Heart left ventricle (tissue), 16 donors: ENCODE results near the gene HCN3. TPM values are rescaled to one million over a fixed set of nuclear protein-coding genes. Genes with fewer than 3 reads are reported as not detected.
A peak's percentile ranks its signal among the peaks of the same experiment; 100 is the strongest.
"Not testable (repeated sequence)": the region's sequence is repeated elsewhere in the genome, so short reads cannot be mapped to it uniquely, and the experiment has no call there.

ENCODE experiments used
- ATAC-seq, 4 donors: fragments of 200-7000 bp; cut with Tn5 transposase; one replicate each; pipeline ENCODE4 v1.9.1; 2020 to 2022; ENCODE audit warnings: moderate library complexity in 4 of 4, mild to moderate bottlenecking in 3 of 4, moderate number of reproducible peaks in 1 of 4
- DNase-seq, 5 donors: peaks; one replicate each; pipeline ENCODE4 v3.0.0-alpha.2; 2020
- H3K27ac ChIP-seq, 12 donors: fragments of 200-600 bp; sonication (generic) in 4 of 12; one replicate each; pipeline versions ENCODE4 v1.5.0 to v1.8.0; 2016 to 2022; ENCODE audit warnings: mild to moderate bottlenecking in 2 of 12
- H3K27me3 ChIP-seq, 9 donors: fragments of 200-600 bp; sonication (generic) in 2 of 9; one replicate each; pipeline versions ENCODE4 v1.5.1 to v1.8.0; 2016 to 2022; ENCODE audit warnings: mild to moderate bottlenecking in 3 of 9
- H3K36me3 ChIP-seq, 9 donors: fragments of 200-600 bp; sonication (generic) in 2 of 9; one replicate each; pipeline versions ENCODE4 v1.5.0 to v1.8.0; 2018 to 2022; ENCODE audit warnings: mild to moderate bottlenecking in 2 of 9
- H3K4me1 ChIP-seq, 12 donors: fragments of 200-600 bp; sonication (generic) in 4 of 12; one replicate each; pipeline versions ENCODE4 v1.5.0 to v1.8.0; 2016 to 2022; ENCODE audit warnings: mild to moderate bottlenecking in 3 of 12
- H3K4me3 ChIP-seq, 12 donors: fragments of 200-600 bp; sonication (generic) in 4 of 12; one replicate each; pipeline versions ENCODE4 v1.5.0 to v1.8.0; 2017 to 2022; ENCODE audit warnings: mild to moderate bottlenecking in 9 of 12, moderate library complexity in 4 of 12
- H3K9me3 ChIP-seq, 12 donors: fragments of 200-600 bp; sonication (generic) in 4 of 12; one replicate each; pipeline versions ENCODE4 v1.5.0 to v1.8.0; 2016 to 2022; ENCODE audit warnings: mild to moderate bottlenecking in 1 of 12
- POLR2A ChIP-seq, 2 donors: fragments of 450-650 bp; IDR thresholded peaks; one replicate each; pipeline ENCODE4 v1.6.1; 2017; ENCODE audit warnings: antibody characterized with exemption in 2 of 2, mild to moderate bottlenecking in 2 of 2, moderate library complexity in 2 of 2
- WGBS, 4 donors: extraction: QIAGEN DNeasy Blood & Tissue Kit in 2 of 4; methylation state at CpG; one replicate each; pipeline versions ENCODE4 v1.1.5 to v1.1.7; 2013 to 2018; 5-methylcytosine and 5-hydroxymethylcytosine counted together
- intact Hi-C, 10 donors: fragments of 100-400 bp; cut with DNase I; formaldehyde crosslinking; loops; one replicate each; pipeline versions ENCODE4 v1.11.1 to v1.14.2; 2022
- long read RNA-seq, 3 donors: library from polyadenylated mRNA; unstranded; transcript quantifications; one replicate each; pipeline ENCODE4 v2.0.0, GENCODE V29; 2020 to 2021
- polyA plus RNA-seq, 2 donors: library from polyadenylated mRNA; stranded (reverse); fragments of 200-250 nt; gene quantifications; one replicate each; pipeline ENCODE4 v1.2.3, GENCODE V29; 2013
- total RNA-seq, 9 donors: library from RNA; depleted of rRNA in 2 of 9; stranded (reverse); fragments of >200 nt in 2 of 9; fragmentation: NEBNext Ultra II Directional in 3 of 9; extraction: Animal tissue kit (Norgen Biotek cat#: 25700) in 3 of 9; gene quantifications; one replicate each; pipeline versions ENCODE4 v1.1.0 to v1.2.4, GENCODE V29; 2016 to 2023
- TF ChIP-seq, protein P1 (sequence below), 12 donors: fragments of 200-600 bp; sonication (generic) in 4 of 12; IDR thresholded peaks; one replicate each; pipeline versions ENCODE4 v1.5.0 to v1.8.0; 2018 to 2022; ENCODE audit warnings: antibody characterized with exemption in 12 of 12, mild to moderate bottlenecking in 5 of 12
- donor health status: ischemic (EF 13 %, LVEDD 7.1; RV severe dilation, severe dysfunction).
- donor health status: healthy with polysubstance abuse.
- donor health status: DM: no; HTN: yes; CAD: no.
- donor health status: DM: no; HTN: no; CAD: no.
- donor health status: ischemic (EF 25% LVEDD 6.9; RV normal size, moderate dysfunction).
- donor health status: ischemic (EF 25% LVEDD 5.7; RV mildly dilated, moderate dysfunction).
- donor health status: healthy.
- donor health status: DM: yes; HTN: yes; CAD: no.
- donor health status: ischemic (EF 35%, LVEDD 5.7; RV mildly dilated, moderate dysfunction).
- donor health status: nonischemic (EF 11% LVEDD 7.7; RV severe dilation, severe dysfunction).
- donor health status: DM: yes; HTN: yes; CAD: no.
- donor health status: PGD.
- donor health status: ischemic (EF 29% LVEDD 5.4; RV normal size, mild dysfunction).
- donor health status: nonischemic (EF 23%, LVEDD 6.1; RV moderate dilation, normal function).

HCN3 gene
- total RNA-seq (1 to 10 TPM in 4 of 9 donors, under 1 TPM in 5; 0.49 to 1.7 (median 0.99) TPM), polyA plus RNA-seq (1 to 10 TPM; 1.2 to 1.4 TPM)
- long read RNA-seq, donor 1, partial matches to known transcripts, result 0 of 2 reads
- long read RNA-seq, donor 1, other reads (novel, unspliced or antisense), result 2 of 2 reads
- long read RNA-seq, donor 2, partial matches to known transcripts, result 1 of 2 reads
- long read RNA-seq, donor 2, other reads (novel, unspliced or antisense), result 1 of 2 reads
- long read RNA-seq, donor 3, partial matches to known transcripts, result 2 of 3 reads
- long read RNA-seq, donor 3, other reads (novel, unspliced or antisense), result 1 of 3 reads

DNA sequence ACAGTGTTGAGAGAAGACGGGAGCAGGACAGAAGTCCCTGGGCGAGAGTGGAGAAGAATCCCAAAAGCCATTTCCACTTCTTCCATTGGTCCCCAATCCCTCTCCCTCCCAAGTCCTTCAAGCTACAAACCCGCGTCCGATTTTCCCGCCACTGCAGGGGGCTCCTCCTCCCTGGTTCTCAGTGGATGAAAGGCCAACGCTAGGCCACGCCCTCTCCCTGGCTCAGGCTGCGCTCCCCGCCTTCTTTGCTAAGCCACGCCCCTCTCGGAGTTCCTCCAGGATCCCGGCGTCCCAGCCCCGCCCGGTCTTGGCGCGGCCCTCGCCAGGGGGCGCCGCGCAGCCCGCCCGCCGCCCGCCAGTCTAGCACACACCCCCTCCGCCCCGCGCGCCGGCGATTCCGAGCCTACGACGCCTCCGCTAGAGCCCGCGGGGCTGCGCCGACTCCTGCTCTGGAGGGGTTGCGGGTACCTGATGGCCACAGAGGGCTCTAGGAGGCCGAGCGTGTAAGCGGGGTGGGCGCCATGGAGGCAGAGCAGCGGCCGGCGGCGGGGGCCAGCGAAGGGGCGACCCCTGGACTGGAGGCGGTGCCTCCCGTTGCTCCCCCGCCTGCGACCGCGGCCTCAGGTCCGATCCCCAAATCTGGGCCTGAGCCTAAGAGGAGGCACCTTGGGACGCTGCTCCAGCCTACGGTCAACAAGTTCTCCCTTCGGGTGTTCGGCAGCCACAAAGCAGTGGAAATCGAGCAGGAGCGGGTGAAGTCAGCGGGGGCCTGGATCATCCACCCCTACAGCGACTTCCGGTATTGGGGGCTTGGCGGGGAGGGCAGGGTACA lies at the start of gene HCN3:
Gene HCN3 (plus strand): TSS at position 394 of the 832 bp plus-strand sequence. CDS start 128 bp downstream, at position 522.
- TF ChIP-seq, protein P1, sequence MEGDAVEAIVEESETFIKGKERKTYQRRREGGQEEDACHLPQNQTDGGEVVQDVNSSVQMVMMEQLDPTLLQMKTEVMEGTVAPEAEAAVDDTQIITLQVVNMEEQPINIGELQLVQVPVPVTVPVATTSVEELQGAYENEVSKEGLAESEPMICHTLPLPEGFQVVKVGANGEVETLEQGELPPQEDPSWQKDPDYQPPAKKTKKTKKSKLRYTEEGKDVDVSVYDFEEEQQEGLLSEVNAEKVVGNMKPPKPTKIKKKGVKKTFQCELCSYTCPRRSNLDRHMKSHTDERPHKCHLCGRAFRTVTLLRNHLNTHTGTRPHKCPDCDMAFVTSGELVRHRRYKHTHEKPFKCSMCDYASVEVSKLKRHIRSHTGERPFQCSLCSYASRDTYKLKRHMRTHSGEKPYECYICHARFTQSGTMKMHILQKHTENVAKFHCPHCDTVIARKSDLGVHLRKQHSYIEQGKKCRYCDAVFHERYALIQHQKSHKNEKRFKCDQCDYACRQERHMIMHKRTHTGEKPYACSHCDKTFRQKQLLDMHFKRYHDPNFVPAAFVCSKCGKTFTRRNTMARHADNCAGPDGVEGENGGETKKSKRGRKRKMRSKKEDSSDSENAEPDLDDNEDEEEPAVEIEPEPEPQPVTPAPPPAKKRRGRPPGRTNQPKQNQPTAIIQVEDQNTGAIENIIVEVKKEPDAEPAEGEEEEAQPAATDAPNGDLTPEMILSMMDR (IDR thresholded peaks at IDR 0.05), result peak; percentile 58 to 98 (median 86)
- peak in 1 of 2 donors; percentile 25 for TF ChIP-seq POLR2A (IDR thresholded peaks at IDR 0.05)
- WGBS, 4 donors, result 0 to 1% (median 1%) methylated on average over 40 to 68 of the region's 68 CpGs
- Histone ChIP-seq H3K4me3 (peak within 1 kb of the TSS; percentile 33 to 82 (median 70)), H3K27me3 (no peaks in the 10 kb centered on the region), H3K4me1 (peaks cover 4 to 31% (median 21%) of the 10 kb centered on the region in 12 donors), H3K36me3 (no peaks in the 10 kb centered on the region), H3K9me3 (no peaks in the 10 kb centered on the region), H3K27ac (peak within 1 kb of the TSS; percentile 16 to 69 (median 52))
- intact Hi-C loops, result loop anchor here in 8 of 10 donors (1.0 to 5.0 kb wide), 4 partner anchors 31 to 46 kb away; partner anchors contain the start of genes RUSC1 (in 6 of the 8) and FDPS (in 4 of the 8)
- DNase-seq (peak; percentile 98 to 99 (median 98)), ATAC-seq (peak; percentile 89 to 94 (median 92))

DNA sequence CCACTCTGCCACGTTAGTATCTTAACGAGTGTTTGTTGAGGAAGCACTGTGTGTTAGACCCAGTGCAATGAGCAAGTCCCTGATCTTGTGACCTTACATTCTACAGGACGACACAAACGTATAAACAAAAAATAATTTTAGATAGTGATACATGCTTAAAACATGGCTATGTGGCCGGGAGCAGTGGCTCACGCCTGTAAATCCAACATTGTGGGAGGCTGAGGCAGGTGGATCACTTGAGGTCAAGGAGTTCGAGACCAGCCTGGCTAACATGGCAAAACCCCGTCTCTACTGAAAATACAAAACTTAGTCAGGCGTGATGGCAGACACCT lies 49.2 kb upstream of the HCN3 start:
- Histone ChIP-seq H3K4me3 (peak overlapping the region; percentile 22 to 77 (median 62)), H3K4me1 (peaks cover 0 to 48% (median 17%) of the 10 kb centered on the region in 12 donors), H3K27ac (peak overlapping the region in 11 of 12 donors; percentile 79 to 96 (median 89)), H3K27me3 (no peaks in the 10 kb centered on the region), H3K36me3 (no peaks in the 10 kb centered on the region), H3K9me3 (no peaks in the 10 kb centered on the region)
- DNase-seq (no peak), ATAC-seq (no peak)
- WGBS, 4 donors, result 51 to 59% (median 55%) methylated on average over 9 of the region's 9 CpGs
- intact Hi-C loops, result loop anchor here in 6 of 10 donors (5.0 to 10.0 kb wide), 2 partner anchors 51 to 53 kb away; partner anchors contain the start of genes KRTCAP2 (in 2 of the 6) and TRIM46 (in 2 of the 6)
- TF ChIP-seq, protein P1 (IDR thresholded peaks at IDR 0.05), result no peak
- TF ChIP-seq POLR2A (IDR thresholded peaks at IDR 0.05), result no peak

DNA sequence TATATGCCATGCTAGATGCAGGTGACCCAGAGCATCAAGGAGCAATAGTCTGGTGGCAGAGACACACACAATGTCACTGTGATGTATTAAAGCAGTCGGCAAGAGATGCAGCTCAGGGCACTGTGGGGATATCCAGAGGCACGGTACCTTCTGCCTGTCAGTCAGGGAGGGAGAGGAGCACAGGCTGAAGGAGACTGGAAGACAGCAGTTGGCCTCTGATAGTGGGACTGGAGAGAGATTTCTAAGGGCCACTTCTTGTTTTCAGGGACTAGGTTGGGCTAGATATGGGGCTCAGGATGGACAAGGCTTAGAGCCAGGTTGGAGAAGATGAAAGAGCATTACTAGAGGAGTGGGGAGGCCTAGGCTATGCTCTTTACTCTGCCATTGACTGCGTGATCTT lies 46.0 kb upstream of the HCN3 start:
- WGBS, 4 donors, result 51 to 83% (median 67%) methylated on average over 3 of the region's 3 CpGs
- H3K27me3 ChIP-seq, H3K36me3 ChIP-seq, ATAC-seq, H3K9me3 ChIP-seq, H3K4me3 ChIP-seq, DNase-seq, intact Hi-C loops: not testable (repeated sequence)
- H3K27ac ChIP-seq, result peak overlapping the region in 1 of 12 donors; percentile 66
- peaks cover 0 to 30% (median 13%) of the 10 kb centered on the region in 12 donors for H3K4me1 ChIP-seq

DNA sequence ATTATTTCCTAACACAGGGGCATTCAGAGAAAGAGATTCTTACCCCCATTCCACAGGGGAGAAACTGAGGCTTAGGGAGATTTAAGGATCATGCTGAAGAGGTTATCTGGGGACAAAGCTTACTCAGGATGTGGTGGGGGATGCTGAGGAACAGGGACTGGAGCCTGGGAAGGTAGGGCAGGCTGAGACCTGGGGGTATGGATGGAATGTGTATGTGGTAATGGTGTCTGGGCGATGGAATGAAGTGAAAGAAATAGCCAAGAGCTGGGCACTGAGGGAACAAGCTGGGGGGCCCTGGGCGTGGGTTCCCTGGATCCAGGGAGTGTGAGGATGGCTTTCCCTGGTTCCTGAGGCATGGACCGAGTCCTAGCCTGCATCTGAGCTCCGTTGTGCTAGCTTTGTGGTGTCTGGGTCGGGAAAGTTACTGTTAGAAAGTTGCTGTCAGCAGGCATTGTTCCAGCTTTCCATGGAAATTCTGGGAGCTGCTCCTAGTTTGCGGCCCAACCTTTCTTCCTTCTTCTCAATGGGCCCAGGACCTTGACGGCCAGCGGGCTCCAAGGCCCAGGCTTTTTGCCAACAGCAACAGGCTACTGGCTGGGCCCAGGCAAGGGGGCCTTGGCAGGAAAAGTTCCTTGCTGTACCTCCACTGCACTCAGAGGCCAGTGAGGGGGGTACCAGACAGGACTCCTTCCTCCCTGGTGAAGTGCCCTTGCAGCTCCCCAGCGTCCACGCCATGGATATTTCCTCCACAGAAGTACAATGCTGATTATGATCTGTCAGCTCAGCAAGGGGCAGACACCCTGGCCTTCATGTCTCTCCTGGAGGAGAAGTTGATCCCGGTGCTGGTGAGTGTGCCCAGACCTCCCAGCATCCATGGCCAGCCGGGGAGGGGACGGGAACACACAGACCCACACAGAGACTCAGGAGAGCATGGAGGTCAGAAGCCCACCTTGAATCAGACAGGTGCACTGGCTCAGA lies 45.0 kb upstream of the HCN3 start:
- H3K4me3 ChIP-seq, intact Hi-C loops, H3K27me3 ChIP-seq, ATAC-seq, H3K9me3 ChIP-seq: not testable (repeated sequence)
- Histone ChIP-seq H3K4me1 (peaks cover 0 to 23% (median 5%) of the 10 kb centered on the region in 12 donors), H3K27ac (peak overlapping the region in 5 of 12 donors; percentile 30 to 66 (median 58)), H3K36me3 (peaks cover 0 to 19% (median 14%) of the 10 kb centered on the region in 9 donors)
- DNase-seq, result peak in 2 of 5 donors; percentile 63 to 72
- 60 to 67% (median 61%) methylated on average over 13 of the region's 13 CpGs for WGBS, 4 donors

DNA sequence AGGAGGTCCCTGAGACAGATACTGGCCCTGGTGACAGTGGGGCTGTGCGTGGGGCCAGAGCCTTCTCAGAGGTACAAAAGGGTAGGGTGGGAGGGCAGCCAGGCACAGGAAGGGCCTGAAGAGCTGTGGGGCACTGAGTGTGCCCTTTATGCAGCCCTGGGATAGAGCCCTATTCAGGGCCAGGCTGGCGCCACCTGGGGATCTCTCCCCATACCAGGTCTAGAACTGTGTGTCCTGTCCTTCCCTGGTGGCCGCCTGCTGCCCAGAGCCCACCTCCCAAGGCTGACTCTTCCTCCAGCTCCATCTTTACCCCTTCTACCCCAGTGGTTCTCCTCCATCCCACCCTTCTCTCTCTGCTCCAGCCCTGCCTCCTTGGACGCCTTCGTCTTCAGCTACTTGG lies 43.8 kb upstream of the HCN3 start:
- WGBS, 4 donors, result 83 to 100% (median 91%) methylated on average over 1 of the region's 5 CpGs
- DNase-seq, intact Hi-C loops, H3K9me3 ChIP-seq, H3K27ac ChIP-seq, H3K4me3 ChIP-seq, H3K27me3 ChIP-seq: not testable (repeated sequence)
- ATAC-seq, result peak in 1 of 4 donors; percentile 16
- peaks cover 0 to 28% (median 22%) of the 10 kb centered on the region in 9 donors for H3K36me3 ChIP-seq
- H3K4me1 ChIP-seq, result peaks cover 0 to 16% (median 0%) of the 10 kb centered on the region in 12 donors

DNA sequence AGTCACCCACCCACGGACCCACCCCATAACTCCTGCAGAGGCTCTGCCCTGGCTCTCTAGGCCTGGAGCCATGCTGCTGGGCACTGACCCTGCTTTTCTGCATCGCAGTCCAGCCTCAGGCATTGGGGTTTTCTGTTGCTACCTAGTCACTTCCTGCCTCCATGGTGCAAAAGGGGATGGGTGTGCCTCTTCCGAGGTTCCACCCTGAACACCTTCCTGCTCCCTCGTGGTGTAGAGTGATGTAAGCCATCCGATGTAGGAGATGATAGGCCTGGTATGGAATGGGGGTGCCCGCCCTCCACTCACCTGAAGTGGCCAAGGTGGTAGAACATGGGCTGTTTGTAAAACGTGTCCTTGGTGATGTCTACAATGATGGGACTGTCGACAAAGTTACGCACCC lies 41.9 kb upstream of the HCN3 start:
- intact Hi-C loops, H3K27me3 ChIP-seq, H3K27ac ChIP-seq, ATAC-seq, H3K9me3 ChIP-seq, H3K4me3 ChIP-seq, DNase-seq: not testable (repeated sequence)
- Histone ChIP-seq H3K4me1 (peaks cover 0 to 23% (median 2%) of the 10 kb centered on the region in 12 donors), H3K36me3 (peaks cover 0 to 40% (median 27%) of the 10 kb centered on the region in 9 donors)
- 89 to 92% (median 91%) methylated on average over 4 to 8 of the region's 9 CpGs for WGBS, 4 donors
